Measurements from ENCODE around the gene ANKRD13B. TPM values are rescaled to one million over a fixed set of nuclear protein-coding genes. Genes with fewer than 3 reads are reported as not detected.
"Not testable (repeated sequence)": the region's sequence is repeated elsewhere in the genome, so short reads cannot be mapped to it uniquely, and the experiment has no call there.

ANKRD13B gene
- total and polyA plus RNA-seq, 2 donors (not counting 1 experiment from before 2014, with no cell fraction given), result 1.6 to 2.8 TPM

DNA sequence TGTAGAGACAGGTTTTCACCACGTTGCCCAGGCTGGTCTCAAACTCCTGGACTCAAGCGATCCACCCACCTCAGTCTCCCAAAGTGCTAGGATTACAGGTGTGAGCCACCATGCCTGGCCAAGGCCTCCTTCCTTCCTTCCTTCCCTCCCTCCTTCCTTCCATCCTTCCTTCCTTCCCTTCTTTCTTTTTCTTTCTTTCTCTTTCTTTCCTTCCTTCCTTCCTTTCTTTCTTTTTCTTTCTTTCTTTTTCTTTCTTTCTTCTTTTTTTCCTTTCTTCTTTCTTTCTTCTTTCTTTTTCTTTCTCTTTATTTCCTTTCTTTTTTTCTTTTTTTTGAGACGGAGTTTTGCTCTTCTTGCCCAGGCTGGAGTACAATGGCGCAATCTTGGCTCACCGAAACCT lies 34.8 kb upstream of the ANKRD13B start:
- 74% methylated on average over 2 of the region's 5 CpGs for WGBS (ENCODE audit: insufficient coverage)
- H3K27me3 ChIP-seq (replicated peaks in 1 of 4; ENCODE audit: control extremely low read depth in 1 of 4, control insufficient read depth in 3 of 4, insufficient read depth in 4 of 4, low read length in 3 of 4); H3K9ac ChIP-seq (ENCODE audit: low read length); H3K4me3 ChIP-seq (ENCODE audit: control extremely low read depth in 1 of 5, extremely low read depth in 1 of 5, insufficient read depth in 1 of 5, low read depth in 2 of 5, low read length in 4 of 5); H3K9me3 ChIP-seq (ENCODE audit: control extremely low read depth in 1 of 3, control insufficient read depth in 2 of 3, insufficient read depth in 1 of 3, low read length in 2 of 3); ATAC-seq (ENCODE audit: low read depth); intact Hi-C loops (cut with micrococcal nuclease); H3K27me3 Mint-ChIP-seq; H3K9me3 Mint-ChIP-seq (ENCODE audit: insufficient read depth); H4K20me1 ChIP-seq (ENCODE audit: control insufficient read depth, insufficient read depth, low read length, poor library complexity, severe bottlenecking); H3K36me3 ChIP-seq (replicated peaks in 1 of 2; ENCODE audit: control extremely low read depth in 1 of 2, control insufficient read depth in 1 of 2, extremely low read depth in 1 of 2, insufficient read depth in 2 of 2, low read length in 1 of 2); H2AFZ ChIP-seq (ENCODE audit: insufficient read depth, low read depth, low read length, poor library complexity, severe bottlenecking); DNase-seq: not testable (repeated sequence)
- CTCF ChIA-PET, result interaction anchor here (0.7 to 7.9 kb wide), 3 partner anchors 9 to 21 kb away, joined by 3 to 39 read pairs (median 4); partner anchors contain the start of gene ABHD15
- H3K4me1 Mint-ChIP-seq, result peaks cover 62% of the 10 kb centered on the region
- POLR2A ChIA-PET, result interaction anchor here (0.6 to 3.7 kb wide), 3 partner anchors 10 to 226 kb away, joined by 4 to 12 read pairs (median 5); partner anchors contain the start of genes ABHD15 and TP53I13
- Histone ChIP-seq H3K79me2 (ENCODE audit: control insufficient read depth, insufficient read depth, low read length) (peaks cover 12% of the 10 kb centered on the region), H3K4me2 (replicated peaks; ENCODE audit: low read depth, low read length, poor library complexity, severe bottlenecking) (peak overlapping the region; percentile 52), H3K27ac (ENCODE audit: low read length in 2 of 2) (peak overlapping the region; percentile 44 to 48), H3K4me1 (ENCODE audit: control insufficient read depth in 2 of 2, insufficient read depth in 2 of 2, low read length in 2 of 2) (peaks cover 62 to 66% of the 10 kb centered on the region in 2 donors)
- peak overlapping the region; percentile 86 for H3K27ac Mint-ChIP-seq
- peak overlapping the region; percentile 64 for H3K4me3 Mint-ChIP-seq

DNA sequence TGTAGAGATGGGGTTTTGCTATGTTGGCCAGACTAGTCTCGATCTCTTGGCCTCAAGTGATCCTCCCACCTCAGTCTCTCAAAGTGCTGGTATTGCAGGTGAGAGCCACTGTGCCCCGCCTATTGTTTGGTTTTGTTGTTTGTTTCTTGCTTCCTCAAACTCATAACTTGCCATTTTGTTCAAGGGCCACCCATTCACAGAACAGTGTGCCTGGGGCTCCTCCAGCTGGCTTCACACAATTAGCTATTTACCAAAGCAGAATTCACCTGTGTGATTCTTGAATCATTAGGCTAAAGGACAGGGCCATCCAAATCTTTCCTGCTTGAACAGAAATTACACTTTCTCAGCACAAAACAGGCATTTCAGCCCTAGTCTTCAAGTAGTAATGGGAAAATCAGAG lies 33.3 kb upstream of the ANKRD13B start:
- H3K79me2 ChIP-seq (ENCODE audit: control insufficient read depth, insufficient read depth, low read length), result peaks cover 20% of the 10 kb centered on the region
- Mint-ChIP-seq H3K9me3 (ENCODE audit: insufficient read depth) (no peaks in the 10 kb centered on the region), H3K4me1 (peaks cover 71% of the 10 kb centered on the region), H3K4me3 (peak overlapping the region; percentile 53), H3K27me3 (no peaks in the 10 kb centered on the region), H3K27ac (peak overlapping the region; percentile 34)
- TF ChIP-seq EZH2 (IDR thresholded peaks at IDR 0.05; ENCODE audit: borderline replicate concordance, insufficient read depth, low read depth, low read length, poor library complexity, severe bottlenecking), result no peak
- TF ChIP-seq CTCF (IDR thresholded peaks at IDR 0.05), result no peak
- WGBS (ENCODE audit: insufficient coverage), result no CpG with 5 or more reads among the region's 2 CpGs
- no peak for ATAC-seq (ENCODE audit: low read depth)
- H3K4me3 ChIP-seq (ENCODE audit: control extremely low read depth in 1 of 5, extremely low read depth in 1 of 5, insufficient read depth in 1 of 5, low read depth in 2 of 5, low read length in 4 of 5), result peak overlapping the region in 1 of 5 experiments; percentile 34
- POLR2A ChIA-PET, result interaction anchor here (0.6 to 0.9 kb wide), 3 partner anchors 10 to 159 kb away, joined by 3 to 6 read pairs (median 5); no protein-coding TSS in a partner anchor
- H2AFZ ChIP-seq (ENCODE audit: insufficient read depth, low read depth, low read length, poor library complexity, severe bottlenecking), result no peak overlapping the region
- no peaks in the 10 kb centered on the region for H4K20me1 ChIP-seq (ENCODE audit: control insufficient read depth, insufficient read depth, low read length, poor library complexity, severe bottlenecking)
- CTCF ChIA-PET, result interaction anchor here (1.1 to 7.9 kb wide), 10 partner anchors 12 to 189 kb away, joined by 3 to 39 read pairs (median 4); no protein-coding TSS in a partner anchor
- DNase-seq, result peak; percentile 31
- H3K36me3 ChIP-seq (replicated peaks in 1 of 2; ENCODE audit: control extremely low read depth in 1 of 2, control insufficient read depth in 1 of 2, extremely low read depth in 1 of 2, insufficient read depth in 2 of 2, low read length in 1 of 2), result peaks cover 0 to 9% of the 10 kb centered on the region in 2 experiments
- peak overlapping the region; percentile 67 for H3K4me2 ChIP-seq (replicated peaks; ENCODE audit: low read depth, low read length, poor library complexity, severe bottlenecking)
- intact Hi-C loops (cut with micrococcal nuclease), result loop anchor here (2.0 to 10.0 kb wide), 4 partner anchors 23 to 915 kb away; partner anchors contain the start of genes BLTP2 and PHF12
- no peak overlapping the region for H3K9ac ChIP-seq (ENCODE audit: low read length)
- peak overlapping the region; percentile 40 to 74 for H3K27ac ChIP-seq (ENCODE audit: low read length in 2 of 2)
- no peaks in the 10 kb centered on the region for H3K9me3 ChIP-seq (ENCODE audit: control extremely low read depth in 1 of 3, control insufficient read depth in 2 of 3, insufficient read depth in 1 of 3, low read length in 2 of 3)
- peaks cover 71 to 81% of the 10 kb centered on the region in 2 donors for H3K4me1 ChIP-seq (ENCODE audit: control insufficient read depth in 2 of 2, insufficient read depth in 2 of 2, low read length in 2 of 2)
- H3K27me3 ChIP-seq (replicated peaks in 1 of 4; ENCODE audit: control extremely low read depth in 1 of 4, control insufficient read depth in 3 of 4, insufficient read depth in 4 of 4, low read length in 3 of 4), result no peaks in the 10 kb centered on the region
